Stimulated activated CD4-positive, alpha-beta T cell treated with anti-CD3 and anti-CD28 coated beads, TNF-alpha, amount 100 ng/mL, for 48 hours (primary cell): Measurements from ENCODE around the gene RNF220.
"Not testable (repeated sequence)": the region's sequence is repeated elsewhere in the genome, so short reads cannot be mapped to it uniquely, and the experiment has no call there.

Source experiments
- DNase-seq, 3 donors: peaks; one replicate each; pipeline ENCODE4 v3.0.0-alpha.2; 2020; ENCODE audit warnings: low read depth in 3 of 3

The RNF220 gene

DNA sequence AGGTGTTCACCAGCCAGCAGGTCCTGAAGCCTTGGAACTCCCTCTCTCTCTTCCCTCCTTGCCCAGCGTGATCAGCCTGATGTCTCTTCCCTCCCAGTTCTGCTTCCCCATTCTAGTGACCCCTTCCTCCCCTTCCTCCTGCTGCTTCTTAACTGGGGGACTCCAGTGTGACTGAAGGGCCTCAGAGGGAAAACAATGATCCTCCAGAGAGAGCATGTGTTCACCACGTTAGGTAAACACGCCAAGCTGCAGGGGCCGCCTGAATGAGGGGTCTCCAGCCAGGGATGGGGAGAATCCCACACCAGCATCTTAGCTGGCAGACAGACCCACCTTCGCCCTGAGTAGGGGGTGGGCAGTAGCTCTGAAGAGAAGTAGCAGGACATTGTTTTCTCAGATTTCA lies 144.5 kb downstream of the RNF220 start:
- no peak for DNase-seq

DNA sequence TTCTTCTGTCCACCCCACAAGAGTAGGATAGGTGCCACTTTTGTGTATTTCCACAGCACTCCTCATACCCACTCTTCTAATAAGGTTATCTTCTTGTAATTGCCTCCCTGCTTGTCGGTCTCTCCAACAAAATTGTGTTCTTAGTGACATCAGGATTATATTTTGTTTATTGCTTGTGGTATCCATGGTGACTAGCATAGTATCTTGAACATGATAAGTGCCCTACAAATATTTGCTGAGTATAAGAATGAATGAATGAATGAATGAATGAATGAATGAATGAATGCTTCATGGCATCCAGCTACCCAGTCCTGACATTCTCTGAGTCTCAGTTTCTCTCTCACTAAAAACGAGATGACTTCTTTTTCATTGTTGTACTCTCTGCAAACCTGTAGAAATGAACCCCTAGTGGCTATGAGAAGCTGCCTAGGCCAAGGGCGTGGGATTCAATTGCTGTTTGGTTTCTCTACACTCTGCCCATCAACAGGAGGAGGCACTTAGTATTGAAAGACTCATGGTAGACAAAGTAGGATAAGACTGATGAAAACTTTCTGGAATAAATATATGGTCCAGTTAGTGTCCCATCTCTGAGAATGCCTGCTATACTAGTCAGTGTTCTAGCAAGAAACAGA lies 148.2 kb downstream of the RNF220 start:
- no peak for DNase-seq

DNA sequence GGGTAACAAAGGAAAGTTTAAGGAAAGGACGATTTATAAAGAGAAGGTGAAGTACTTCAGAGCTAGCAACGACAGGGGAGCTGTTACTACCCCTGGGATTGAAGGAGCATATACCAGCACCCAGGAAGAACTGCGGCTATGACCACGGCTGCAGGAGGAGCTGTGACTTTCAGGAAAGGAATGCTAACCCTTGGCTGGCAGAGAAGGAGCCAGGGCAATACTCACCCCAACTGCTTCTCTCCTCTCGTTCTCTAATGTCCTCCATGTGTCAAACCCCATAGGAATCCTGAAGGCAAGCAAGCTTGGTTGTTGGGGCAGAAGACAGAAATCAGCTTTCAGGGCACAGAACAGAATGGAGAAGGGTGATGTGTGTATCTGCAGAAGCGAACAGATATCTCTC lies 148.7 kb downstream of the RNF220 start:
- no peak for DNase-seq

DNA sequence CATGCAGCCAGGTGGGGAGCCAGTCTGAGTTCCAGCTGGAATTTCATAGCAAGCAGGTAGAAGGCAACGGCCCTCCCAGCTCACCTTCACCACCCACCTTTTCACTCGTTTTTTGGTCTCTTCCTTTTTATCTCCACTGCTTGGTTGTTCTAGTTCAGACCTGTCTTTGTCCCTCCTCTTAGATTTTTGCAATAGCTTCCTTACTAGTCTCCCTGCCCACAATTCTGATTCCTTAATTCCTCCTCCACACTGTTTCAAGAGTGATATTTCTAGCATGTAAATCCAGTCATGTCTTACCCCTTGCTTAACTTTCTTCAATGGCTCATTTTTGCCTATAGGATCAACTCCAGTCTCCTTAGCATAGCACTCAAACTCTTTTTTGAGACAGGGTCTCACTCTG lies 149.7 kb downstream of the RNF220 start:
- DNase-seq: no peak

DNA sequence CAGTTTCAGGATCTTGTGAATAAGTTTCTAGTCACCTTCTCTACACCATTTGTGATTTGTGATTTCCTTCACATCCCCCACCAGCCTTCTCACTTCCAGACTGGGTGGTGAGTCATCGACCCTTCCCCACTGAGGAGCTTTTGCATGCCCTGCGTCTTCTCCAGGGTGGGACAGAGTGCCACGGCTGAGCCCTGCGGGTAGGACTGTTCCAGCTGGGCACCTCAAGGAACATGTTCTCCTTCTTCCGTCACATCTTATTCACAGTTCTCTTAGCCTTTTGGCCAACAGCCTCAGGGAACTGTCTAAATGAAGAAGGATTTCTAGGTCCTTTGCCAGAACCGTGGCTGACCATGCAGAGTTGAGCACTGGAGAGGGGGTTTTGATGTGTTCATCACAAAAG lies 152.7 kb downstream of the RNF220 start:
- DNase-seq: no peak

DNA sequence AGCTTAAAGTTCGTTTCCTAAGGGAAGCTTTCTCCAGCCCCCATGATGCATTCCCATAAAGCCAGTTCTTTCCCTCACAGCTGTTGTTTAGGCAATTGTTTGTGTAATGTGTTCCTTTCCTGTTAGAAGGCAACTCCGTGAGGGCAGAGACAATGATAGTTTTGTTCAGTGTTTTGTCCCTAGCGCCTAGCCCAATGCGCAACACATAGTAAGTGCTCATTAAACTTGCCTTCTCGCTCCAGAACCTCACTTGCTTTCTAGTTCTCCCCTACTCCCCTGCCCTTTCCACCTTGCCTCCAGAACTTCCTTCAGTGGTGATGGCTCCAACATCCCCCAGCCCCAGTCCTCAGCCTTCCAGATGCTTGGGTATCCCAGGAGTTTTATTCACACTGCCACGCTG lies 153.8 kb downstream of the RNF220 start:
- no peak for DNase-seq

DNA sequence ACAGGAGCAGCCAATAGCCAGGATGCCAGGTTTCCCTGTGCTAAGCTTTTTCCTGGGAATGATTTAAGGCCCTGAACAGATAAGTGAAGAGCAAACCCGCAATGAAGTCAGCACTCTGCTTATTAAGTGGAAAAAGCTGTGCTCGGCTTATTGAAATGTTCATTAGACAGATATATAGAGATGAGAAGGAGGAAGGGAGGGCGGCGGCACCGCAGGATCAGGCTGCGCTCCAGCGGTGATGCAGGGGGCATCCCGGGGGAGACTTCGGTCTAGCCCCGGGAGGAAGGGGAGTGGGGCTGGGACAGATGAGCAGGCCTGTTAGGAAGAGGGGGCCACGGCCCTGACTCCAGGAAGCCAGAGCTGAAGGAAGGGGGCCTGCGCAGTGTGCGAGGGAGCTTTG lies 154.3 kb downstream of the RNF220 start:
- DNase-seq: no peak

DNA sequence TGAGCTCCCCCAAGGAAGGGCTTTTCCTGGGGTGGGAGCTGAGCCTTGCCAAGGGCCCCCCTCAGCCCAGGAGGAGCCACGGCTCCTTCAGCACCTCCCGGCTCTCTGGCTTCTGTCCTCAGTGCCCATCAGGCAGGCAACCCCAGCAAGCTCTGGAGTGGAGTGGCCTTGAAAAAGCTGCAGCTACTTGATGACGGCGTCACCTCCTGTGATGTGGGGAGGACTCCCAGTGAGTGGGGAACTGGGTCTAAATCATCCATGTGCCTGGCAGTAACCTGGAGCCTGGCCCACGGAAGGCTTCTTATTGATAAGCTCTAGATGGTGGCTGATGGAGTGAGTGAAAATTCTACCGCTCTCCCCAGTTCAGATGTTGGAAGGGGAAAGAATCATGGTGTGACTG lies 154.9 kb downstream of the RNF220 start:
- DNase-seq: no peak

DNA sequence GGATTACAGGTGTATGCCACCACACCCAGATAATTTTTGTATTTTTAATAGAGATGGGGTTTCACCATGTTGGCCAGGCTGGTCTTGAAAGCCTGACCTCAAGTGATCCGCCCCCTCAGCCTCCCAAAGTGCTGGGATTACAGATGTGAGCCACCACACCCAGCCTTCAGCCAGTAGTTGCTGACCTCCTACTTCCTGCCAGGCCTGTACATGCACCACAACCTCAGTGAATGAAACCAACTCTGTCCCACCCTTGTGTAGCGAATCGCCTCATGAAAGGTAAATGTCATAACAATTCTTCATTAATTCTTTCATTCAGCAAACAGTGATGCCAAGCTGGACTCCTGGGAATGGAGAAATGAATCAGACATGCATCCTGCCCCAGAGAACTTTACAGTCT lies 155.6 kb downstream of the RNF220 start:
- not testable (repeated sequence) for DNase-seq

DNA sequence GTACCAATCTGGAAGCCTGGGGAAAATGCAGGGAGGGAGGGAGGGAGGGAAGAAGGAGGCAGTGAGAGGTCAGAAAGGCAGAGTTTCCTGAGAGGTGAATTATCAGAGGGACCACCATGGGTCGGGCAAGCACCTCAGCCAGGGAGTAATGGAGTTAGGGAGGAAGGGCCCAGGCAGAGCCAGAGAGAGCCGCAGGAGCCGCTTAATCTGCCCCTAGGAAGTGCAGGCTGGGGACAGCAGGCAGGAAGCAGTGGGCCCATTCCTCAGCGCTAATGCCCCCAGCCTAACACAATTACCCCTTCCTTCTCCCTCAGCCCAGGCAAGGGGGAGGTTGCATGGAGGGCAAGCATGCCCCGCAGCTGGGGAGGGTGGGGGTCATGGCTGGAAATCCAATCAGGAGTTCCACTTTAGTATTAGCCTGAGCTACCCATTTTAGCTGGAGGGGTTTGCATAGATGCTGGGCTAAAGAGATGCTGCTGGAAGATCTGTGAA lies 160.2 kb downstream of the RNF220 start:
- no peak for DNase-seq

DNA sequence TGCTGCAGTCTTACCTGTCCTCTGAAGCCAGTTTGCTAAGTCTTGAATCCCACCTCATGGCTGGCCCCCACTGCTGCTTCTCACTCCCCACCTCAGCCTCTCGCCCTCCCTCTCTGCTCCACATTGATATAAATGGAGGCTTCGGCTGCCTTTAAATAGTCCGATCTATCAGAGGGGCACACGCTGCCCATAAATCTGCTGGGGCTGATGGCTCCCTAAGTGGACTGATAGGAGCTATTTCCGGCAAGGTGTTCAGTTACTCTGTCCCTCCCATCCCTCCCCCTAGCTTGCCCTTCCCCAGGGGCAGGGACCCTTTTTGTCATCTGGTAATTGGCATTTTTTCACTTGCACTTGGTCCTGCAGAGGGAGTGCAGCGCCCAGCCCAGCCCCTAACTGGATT lies 160.8 kb downstream of the RNF220 start:
- no peak for DNase-seq

DNA sequence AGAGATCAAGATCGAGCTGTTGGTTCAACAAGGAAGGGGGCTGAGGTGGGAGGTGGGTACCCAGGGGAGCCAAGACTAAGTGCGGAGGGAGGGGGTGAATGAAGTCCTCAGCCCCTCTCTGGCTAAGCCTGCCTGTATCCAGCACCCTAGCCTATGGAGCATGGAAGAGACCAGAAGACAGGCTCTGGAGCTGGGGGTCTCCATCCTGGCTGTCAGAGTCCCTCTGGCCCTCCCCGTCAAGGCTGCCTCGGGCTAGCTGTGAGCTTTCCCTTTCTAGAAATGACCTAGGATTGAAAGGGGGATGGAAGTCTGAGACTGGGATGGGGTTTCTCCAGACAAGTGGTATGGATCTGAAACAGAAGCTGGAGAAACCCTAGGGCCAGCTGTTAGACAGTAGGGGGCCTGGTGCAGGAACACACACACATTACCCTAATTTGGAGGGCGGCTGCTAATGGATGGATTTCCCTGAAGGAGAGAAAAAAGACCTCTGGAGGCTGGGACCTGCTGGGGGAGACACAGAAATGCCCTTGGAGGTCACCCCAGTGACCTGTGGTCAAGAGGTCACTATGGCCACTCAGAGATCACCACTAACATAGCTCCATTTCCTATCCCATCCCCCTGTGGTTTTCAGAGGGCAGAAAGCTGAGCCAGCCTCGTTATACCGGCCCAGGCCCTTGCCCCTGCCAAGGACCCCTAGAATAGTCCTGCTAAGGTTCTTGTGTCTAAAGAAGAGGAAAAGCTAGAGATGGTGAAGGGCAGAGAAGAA lies 161.4 kb downstream of the RNF220 start:
- no peak for DNase-seq

DNA sequence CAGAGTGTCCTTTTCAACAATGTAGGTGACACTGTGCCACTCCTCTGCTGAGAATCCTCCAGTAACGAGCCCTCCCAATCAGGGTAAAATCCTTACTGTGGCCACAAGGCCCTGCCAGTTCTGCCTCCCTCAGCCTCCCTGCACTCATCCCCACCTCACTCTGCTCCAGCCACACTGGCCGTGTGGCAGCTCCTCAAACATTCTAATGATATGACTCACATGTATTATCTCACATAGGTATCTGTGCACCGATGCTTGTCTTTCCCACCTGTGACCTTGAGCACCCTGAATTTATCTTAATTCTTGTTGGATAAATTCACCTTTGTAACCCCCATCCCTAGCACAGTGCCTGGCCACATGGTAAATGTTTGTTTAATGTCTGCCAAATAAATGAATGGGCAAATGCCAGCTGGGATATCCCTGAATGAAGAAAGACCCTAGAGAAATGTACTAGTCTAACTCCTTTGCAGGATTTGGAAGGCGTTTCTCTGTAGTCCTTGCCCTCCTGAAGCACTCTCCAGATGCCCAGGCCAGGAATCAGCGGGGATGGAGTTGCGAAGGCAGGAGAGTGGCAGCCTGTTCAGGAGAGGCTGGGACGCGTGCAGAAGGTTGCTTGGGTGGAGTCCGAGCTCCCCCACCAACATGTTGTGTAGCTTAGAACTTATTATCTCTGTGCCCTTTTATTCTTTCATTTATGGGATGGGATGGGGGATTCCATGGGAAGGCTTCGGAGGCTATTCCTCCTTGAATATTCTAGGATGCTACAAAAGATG lies 163.3 kb downstream of the RNF220 start:
- DNase-seq: no peak

DNA sequence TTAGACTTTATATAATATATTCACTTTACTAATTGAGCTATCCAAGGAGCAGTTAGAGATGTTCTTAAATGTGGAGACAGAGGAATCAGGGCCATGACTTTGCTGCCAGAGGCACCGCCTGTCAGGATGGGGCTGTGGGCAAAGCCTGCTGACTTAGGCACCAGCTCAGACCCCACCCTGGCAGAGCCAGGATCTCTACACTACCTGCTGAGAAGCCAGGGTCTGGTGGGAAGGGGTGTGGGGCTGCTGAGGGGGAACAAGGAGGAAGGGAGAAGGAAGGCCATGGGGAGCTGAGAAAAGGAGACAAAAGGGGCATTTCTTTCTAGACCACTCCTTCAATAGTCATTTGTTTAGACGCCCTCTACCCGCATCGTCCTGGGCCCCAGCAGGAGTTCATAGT lies 164.4 kb downstream of the RNF220 start:
- no peak for DNase-seq

DNA sequence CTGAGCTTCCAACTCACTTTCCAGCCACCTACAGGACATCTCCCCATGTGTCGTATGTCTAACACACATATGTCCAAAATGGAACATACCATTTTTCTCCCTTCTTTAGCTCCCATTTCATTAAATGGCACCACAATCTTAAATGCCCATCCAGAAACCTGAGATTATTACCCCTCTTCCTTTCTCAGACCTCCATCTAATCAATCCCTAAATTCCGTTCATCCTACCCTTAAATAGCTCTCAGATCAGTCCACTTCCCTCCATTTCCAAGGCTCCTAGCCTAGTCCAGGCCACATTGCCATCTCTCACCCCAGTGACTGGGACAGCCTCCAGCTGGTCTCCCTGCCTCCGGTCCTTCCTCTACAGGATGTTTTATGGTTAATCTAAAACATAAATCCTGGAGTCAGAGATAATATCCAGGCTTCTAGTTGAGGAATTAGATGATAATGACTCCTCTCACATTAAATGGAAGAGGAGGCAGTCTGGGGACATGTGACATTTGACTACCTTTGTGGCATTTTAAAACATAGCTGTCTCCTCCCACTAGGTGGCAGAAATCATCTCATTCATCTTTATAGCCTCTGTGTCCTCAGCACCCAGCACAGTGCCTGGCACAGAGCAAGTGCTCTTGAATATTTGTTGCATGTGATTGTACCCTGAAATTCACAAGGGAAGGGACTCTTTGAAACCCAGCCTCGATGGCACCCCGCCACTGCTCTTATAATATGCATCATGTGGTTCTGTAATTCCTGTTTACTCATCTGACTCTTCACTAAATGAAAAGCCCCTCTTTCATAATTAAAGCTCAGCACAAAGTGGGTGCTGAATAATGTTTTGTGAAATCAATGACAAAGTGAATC lies 166.9 kb downstream of the RNF220 start:
- DNase-seq: no peak

DNA sequence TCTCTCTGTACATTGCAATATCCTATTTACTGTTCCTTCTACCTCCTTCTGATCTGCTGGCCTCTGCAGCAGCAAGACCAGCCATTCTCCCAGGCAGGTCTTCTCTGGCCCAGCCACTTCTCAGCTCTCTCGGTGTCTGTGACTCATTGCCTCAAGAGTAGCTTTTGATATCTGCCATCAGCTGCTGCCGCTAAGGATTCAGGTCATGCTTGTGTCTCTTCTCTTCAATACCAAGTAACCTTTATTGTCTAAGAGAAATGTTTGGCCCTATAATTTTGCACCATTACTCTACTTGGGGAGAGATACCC lies 167.5 kb downstream of the RNF220 start:
- no peak for DNase-seq

DNA sequence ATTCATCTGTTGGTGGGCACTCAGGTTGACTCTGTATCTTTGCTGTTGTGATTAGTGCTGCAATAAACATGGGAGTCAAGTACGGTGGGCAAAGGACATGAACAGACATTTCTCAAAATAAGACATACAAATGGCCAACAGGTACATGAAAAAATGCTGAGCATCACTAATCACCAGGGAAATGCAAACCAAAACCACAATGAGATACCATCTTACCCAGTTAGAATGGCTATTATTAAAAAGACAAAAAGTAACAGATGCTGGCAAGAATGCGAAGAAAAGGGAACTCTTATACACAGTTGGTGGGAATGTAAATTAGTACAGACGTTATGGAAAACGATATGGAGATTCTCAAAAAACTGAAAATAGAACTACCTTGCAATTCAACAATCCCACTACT lies 170.3 kb downstream of the RNF220 start:
- DNase-seq: no peak

DNA sequence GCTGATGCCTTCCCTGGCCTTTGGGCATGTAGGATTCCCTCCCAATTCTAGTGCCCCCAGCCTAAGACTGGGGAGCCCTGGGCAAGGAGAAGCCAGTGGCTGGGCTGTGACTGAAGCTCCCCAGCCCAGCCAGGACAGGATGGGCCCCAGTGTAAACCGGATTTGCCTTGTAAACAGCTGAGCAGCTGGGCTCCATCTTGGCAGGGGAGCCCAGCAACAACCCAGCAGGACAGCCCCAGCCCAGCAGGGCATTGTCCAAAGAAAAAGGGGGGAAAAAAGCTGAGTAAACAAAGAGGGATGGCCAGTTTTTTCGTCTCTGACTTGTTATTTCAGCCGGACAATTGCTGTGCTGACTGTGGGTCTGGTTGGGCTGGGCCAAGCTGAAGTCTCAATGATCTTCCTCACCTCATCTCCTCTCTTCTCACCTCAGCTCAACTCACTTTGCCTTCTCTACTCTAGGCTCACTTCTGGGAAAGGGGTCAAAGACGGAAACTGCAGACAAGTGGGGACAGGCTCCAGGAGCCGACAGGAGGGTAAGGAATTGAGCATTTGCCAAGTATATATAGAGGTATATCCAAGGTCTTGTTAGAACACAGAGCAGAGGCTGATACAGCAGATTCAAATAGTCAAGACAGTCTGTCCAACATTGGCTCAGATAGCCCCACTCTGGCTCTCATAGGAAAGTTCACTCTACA lies 171.5 kb downstream of the RNF220 start:
- DNase-seq: no peak

DNA sequence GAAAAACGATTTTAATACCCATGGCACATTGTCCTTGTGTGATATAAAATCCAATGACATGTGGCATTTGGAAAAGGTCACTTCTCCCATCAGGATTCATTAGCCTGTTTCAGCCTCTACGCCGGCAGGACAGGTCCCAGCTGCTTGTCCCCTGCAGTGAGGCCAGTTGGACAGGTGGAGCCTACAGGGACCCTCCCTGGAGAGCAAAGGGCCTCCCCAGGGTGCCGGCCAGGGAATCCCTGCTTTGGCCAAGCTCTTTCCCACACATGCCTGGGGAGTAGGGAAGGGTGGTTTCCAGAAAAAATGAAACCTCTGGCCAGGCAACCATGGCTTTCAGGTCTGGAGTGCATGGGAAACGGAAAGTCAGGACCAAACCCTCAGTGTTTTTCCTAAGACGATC lies 176.2 kb downstream of the RNF220 start:
- DNase-seq: no peak

DNA sequence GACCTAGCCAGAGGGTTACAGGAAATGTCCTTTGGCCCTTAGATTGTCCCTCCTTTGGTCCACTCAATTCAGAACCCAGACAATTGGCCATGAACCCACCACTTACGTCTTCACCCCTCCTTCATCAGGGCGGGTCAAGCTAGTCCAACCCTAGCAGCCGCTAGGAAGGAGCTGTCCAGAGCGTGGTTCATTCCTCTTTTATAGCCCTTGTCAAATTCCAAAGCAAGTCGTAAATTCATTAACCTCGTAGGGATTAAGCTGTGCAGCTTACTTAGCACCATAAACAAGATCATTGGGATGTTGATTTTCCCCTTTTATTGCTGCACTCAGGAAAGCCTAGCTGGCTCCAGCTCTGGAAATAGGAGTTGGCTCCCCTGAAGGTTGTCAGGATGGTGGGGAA lies 179.1 kb downstream of the RNF220 start:
- no peak for DNase-seq

DNA sequence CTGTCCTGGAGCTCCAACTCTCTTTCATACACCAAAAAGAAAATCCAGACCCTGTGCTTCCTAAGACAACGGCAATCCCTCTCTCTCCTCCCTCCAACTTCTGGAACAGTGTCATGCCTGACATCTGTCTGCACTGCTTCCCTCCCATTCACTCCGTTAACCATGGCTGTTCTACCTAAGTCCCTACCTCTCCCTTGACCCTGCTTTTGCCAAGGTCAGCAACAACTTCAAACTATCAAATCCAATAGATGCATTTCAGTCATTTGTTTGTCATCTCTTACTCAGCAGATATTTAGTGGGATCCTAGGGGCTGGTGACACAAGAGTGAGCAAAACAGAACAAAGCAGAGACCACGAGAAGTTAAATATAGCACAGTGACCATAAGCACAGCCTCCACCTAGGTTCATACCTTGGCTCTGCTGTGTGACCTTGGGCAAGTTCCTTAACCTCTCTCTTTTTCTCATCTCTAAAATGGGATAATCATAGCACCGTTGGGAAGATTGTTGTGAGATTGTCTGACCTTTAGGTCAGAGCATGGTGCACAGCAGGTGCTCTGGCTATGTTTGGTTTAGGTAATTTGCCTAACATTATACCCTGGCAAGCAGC lies 180.4 kb downstream of the RNF220 start:
- DNase-seq: no peak
